Neuronal stem cell (in vitro differentiated cells): ENCODE results near the gene ABCA13.

Experiments used
- DNase-seq: peaks from one replicate; pipeline ENCODE4 v3.0.0-alpha.2; 2013; ENCODE audit warnings: low spot score
- H2AFZ ChIP-seq: one replicate; pipeline ENCODE4 v1.6.1; 2013; ENCODE audit warnings: mild to moderate bottlenecking, low read length, inconsistent platforms
- H2AK5ac ChIP-seq: 2 replicates; pipeline ENCODE4 v1.6.1; 2013; ENCODE audit warnings: low read depth, mild to moderate bottlenecking, inconsistent platforms, low read length, moderate library complexity, mixed read lengths
- H2BK120ac ChIP-seq: 2 replicates; pipeline ENCODE4 v1.6.1; 2013; ENCODE audit warnings: low read depth, mild to moderate bottlenecking, inconsistent platforms, low read length, moderate library complexity, mixed read lengths
- H2BK12ac ChIP-seq: one replicate; pipeline ENCODE4 v1.6.1; 2013; ENCODE audit warnings: low read length, inconsistent platforms
- H2BK15ac ChIP-seq: 2 replicates; pipeline ENCODE4 v1.6.1; 2013; ENCODE audit warnings: mild to moderate bottlenecking, low read length, inconsistent platforms, mixed read lengths
- H2BK5ac ChIP-seq: one replicate; pipeline ENCODE4 v1.6.1; 2013; ENCODE audit warnings: inconsistent platforms, mild to moderate bottlenecking, low read length, moderate library complexity
- H3K14ac ChIP-seq: one replicate; pipeline ENCODE4 v1.6.1; 2013; ENCODE audit warnings: low read length, inconsistent platforms
- H3K18ac ChIP-seq: 2 replicates; pipeline ENCODE4 v1.6.1; 2013; ENCODE audit warnings: low read length, inconsistent platforms
- H3K23ac ChIP-seq: 2 replicates; pipeline ENCODE4 v1.6.1; 2013; ENCODE audit warnings: low read depth, mild to moderate bottlenecking, mixed read lengths, low read length, inconsistent platforms; ENCODE audit not compliant: poor library complexity
- H3K27ac ChIP-seq: replicated peaks from 3 replicates; pipeline ENCODE4 v1.5.1; 2013; ENCODE audit warnings: low read length, inconsistent platforms
- H3K27me3 ChIP-seq, 3 experiments: 2 replicates each; pipeline ENCODE4 v1.6.1; 2013; ENCODE audit warnings: low read length in 3 of 3, mild to moderate bottlenecking in 2 of 3, inconsistent platforms in 1 of 3, low read depth in 1 of 3, mixed read lengths in 1 of 3, moderate library complexity in 1 of 3; ENCODE audit not compliant: control insufficient read depth in 3 of 3, insufficient read depth in 3 of 3
- H3K36me3 ChIP-seq, 2 donors: replicated peaks in 1 of 2; 2 replicates each; pipeline ENCODE4 v1.6.1; 2013; ENCODE audit warnings: low read length in 2 of 2; ENCODE audit not compliant: control insufficient read depth in 2 of 2, insufficient read depth in 2 of 2
- H3K4ac ChIP-seq: 2 replicates; pipeline ENCODE4 v1.6.1; 2013; ENCODE audit warnings: inconsistent platforms, mild to moderate bottlenecking, low read length, moderate library complexity
- H3K4me1 ChIP-seq, 2 donors: 1 replicate in 1 of 2; 2 replicates in 1 of 2; pipeline ENCODE4 v1.6.1; 2013; ENCODE audit warnings: low read length in 2 of 2, low read depth in 1 of 2; ENCODE audit not compliant: control insufficient read depth in 2 of 2, insufficient read depth in 1 of 2
- H3K4me2 ChIP-seq: one replicate; pipeline ENCODE4 v1.6.1; 2013; ENCODE audit warnings: mild to moderate bottlenecking, low read length, inconsistent platforms; ENCODE audit not compliant: insufficient read depth, poor library complexity, severe bottlenecking
- H3K4me3 ChIP-seq, 2 donors: 2 replicates each; pipeline ENCODE4 v1.5.1; 2013; ENCODE audit warnings: low read length in 2 of 2, mild to moderate bottlenecking in 2 of 2, inconsistent platforms in 1 of 2, moderate library complexity in 1 of 2
- H3K79me1 ChIP-seq: one replicate; pipeline ENCODE4 v1.6.1; 2013; ENCODE audit warnings: low read depth, mild to moderate bottlenecking, inconsistent platforms, low read length, moderate library complexity
- H3K9ac ChIP-seq: one replicate; pipeline ENCODE4 v1.6.1; 2013; ENCODE audit warnings: mild to moderate bottlenecking, low read depth, low read length, inconsistent platforms; ENCODE audit not compliant: poor library complexity
- H3K9me3 ChIP-seq, 2 donors: replicated peaks in 1 of 2; 2 replicates each; pipeline versions ENCODE3 to v1.6.1; 2013; ENCODE audit warnings: low read length in 2 of 2, mild to moderate bottlenecking in 2 of 2, inconsistent platforms in 1 of 2, low read depth in 1 of 2, mixed read lengths in 1 of 2, moderate library complexity in 1 of 2; ENCODE audit not compliant: control insufficient read depth in 2 of 2, insufficient read depth in 1 of 2
- H4K8ac ChIP-seq: one replicate; pipeline ENCODE4 v1.6.1; 2013; ENCODE audit warnings: low read depth, mild to moderate bottlenecking, inconsistent platforms, low read length, moderate library complexity
- H4K91ac ChIP-seq: one replicate; pipeline ENCODE4 v1.6.1; 2013; ENCODE audit warnings: low read length, low read depth, mild to moderate bottlenecking, inconsistent platforms; ENCODE audit not compliant: poor library complexity
- WGBS, 2 donors: extraction: QIAGEN DNeasy Blood & Tissue Kit; methylation state at CpG; one replicate each; pipeline ENCODE4 v1.1.7; 2013; ENCODE audit warnings: missing lambda C conversion rate in 2 of 2, mixed read lengths in 1 of 2; ENCODE audit not compliant: insufficient read length in 2 of 2, insufficient replicate concordance in 1 of 2; ENCODE audit errors: extremely low coverage in 2 of 2; 5-methylcytosine and 5-hydroxymethylcytosine counted together

Gene ABCA13

GRCh38 chr7:48595756-48596155 is 424.5 kb downstream of the ABCA13 start:
- H2BK120ac ChIP-seq = no peak overlapping the region
- H2BK5ac ChIP-seq = no peak overlapping the region
- no peaks in the 10 kb centered on the region for H3K36me3 ChIP-seq
- no peak overlapping the region for H3K27ac ChIP-seq
- no peak overlapping the region for H2AK5ac ChIP-seq
- no peak overlapping the region for H3K14ac ChIP-seq
- no peak for DNase-seq
- H3K4me1 ChIP-seq = no peaks in the 10 kb centered on the region
- no peak overlapping the region for H3K4me2 ChIP-seq
- H3K9ac ChIP-seq = no peak overlapping the region
- H3K27me3 ChIP-seq = no peaks in the 10 kb centered on the region
- H3K23ac ChIP-seq = no peak overlapping the region
- H3K79me1 ChIP-seq = no peaks in the 10 kb centered on the region
- H4K8ac ChIP-seq = no peak overlapping the region
- H3K18ac ChIP-seq = no peak overlapping the region
- H3K4ac ChIP-seq = no peak overlapping the region
- no peak overlapping the region for H3K4me3 ChIP-seq
- H2BK12ac ChIP-seq = no peak overlapping the region
- no CpG with 5 or more reads among the region's 5 CpGs for WGBS, 2 donors
- H4K91ac ChIP-seq = no peak overlapping the region
- no peak overlapping the region for H2AFZ ChIP-seq
- H2BK15ac ChIP-seq = no peak overlapping the region
- H3K9me3 ChIP-seq = no peaks in the 10 kb centered on the region

- no peaks in the 10 kb centered on the region for H3K27me3 ChIP-seq
- no peak overlapping the region for H3K9ac ChIP-seq
- H3K18ac ChIP-seq = no peak overlapping the region
- no peak overlapping the region for H3K4ac ChIP-seq
- H3K14ac ChIP-seq = no peak overlapping the region
- H3K4me1 ChIP-seq = no peaks in the 10 kb centered on the region
- H3K36me3 ChIP-seq = no peaks in the 10 kb centered on the region
- H4K8ac ChIP-seq = no peak overlapping the region
- no peaks in the 10 kb centered on the region for H3K79me1 ChIP-seq
- no CpG with 5 or more reads among the region's 2 CpGs for WGBS, 2 donors
- H3K9me3 ChIP-seq = no peaks in the 10 kb centered on the region
- H3K27ac ChIP-seq = no peak overlapping the region
- H2AK5ac ChIP-seq = no peak overlapping the region
- no peak overlapping the region for H3K4me2 ChIP-seq
- H3K4me3 ChIP-seq = no peak overlapping the region
- no peak overlapping the region for H3K23ac ChIP-seq
- H2AFZ ChIP-seq = no peak overlapping the region
- H2BK12ac ChIP-seq = no peak overlapping the region
- H2BK120ac ChIP-seq = no peak overlapping the region
- no peak overlapping the region for H2BK15ac ChIP-seq
- no peak overlapping the region for H2BK5ac ChIP-seq
- DNase-seq = no peak
- H4K91ac ChIP-seq = no peak overlapping the region
Measured at GRCh38 chr7:48610705-48611104, 439.4 kb downstream of the ABCA13 start.

GRCh38 chr7:48611993-48612392 is 440.7 kb downstream of the ABCA13 start:
- Histone ChIP-seq H3K79me1 (no peaks in the 10 kb centered on the region), H3K9me3 (no peaks in the 10 kb centered on the region), H4K91ac (no peak overlapping the region), H3K4me2 (no peak overlapping the region), H2BK5ac (no peak overlapping the region), H2BK12ac (no peak overlapping the region), H2AFZ (no peak overlapping the region), H2BK15ac (no peak overlapping the region), H3K18ac (no peak overlapping the region), H2BK120ac (no peak overlapping the region), H4K8ac (no peak overlapping the region), H3K4me3 (no peak overlapping the region), H2AK5ac (no peak overlapping the region), H3K27ac (no peak overlapping the region), H3K27me3 (no peaks in the 10 kb centered on the region), H3K23ac (no peak overlapping the region), H3K9ac (no peak overlapping the region), H3K14ac (no peak overlapping the region), H3K36me3 (no peaks in the 10 kb centered on the region), H3K4ac (no peak overlapping the region), H3K4me1 (no peaks in the 10 kb centered on the region)
- no CpG with 5 or more reads among the region's 3 CpGs for WGBS, 2 donors
- no peak for DNase-seq

GRCh38 chr7:48617508-48617907 is 446.2 kb downstream of the ABCA13 start:
- H3K23ac ChIP-seq = no peak overlapping the region
- DNase-seq = no peak
- H2BK120ac ChIP-seq = no peak overlapping the region
- no peak overlapping the region for H3K4ac ChIP-seq
- H2BK15ac ChIP-seq = no peak overlapping the region
- H3K79me1 ChIP-seq = no peaks in the 10 kb centered on the region
- WGBS, 2 donors = no CpG with 5 or more reads among the region's 7 CpGs
- no peak overlapping the region for H3K4me2 ChIP-seq
- no peak overlapping the region for H2BK12ac ChIP-seq
- no peaks in the 10 kb centered on the region for H3K4me1 ChIP-seq
- H2AFZ ChIP-seq = no peak overlapping the region
- H3K27me3 ChIP-seq = no peaks in the 10 kb centered on the region
- no peak overlapping the region for H4K8ac ChIP-seq
- H3K36me3 ChIP-seq = no peaks in the 10 kb centered on the region
- H3K27ac ChIP-seq = no peak overlapping the region
- no peak overlapping the region for H2AK5ac ChIP-seq
- no peak overlapping the region for H2BK5ac ChIP-seq
- no peak overlapping the region for H3K14ac ChIP-seq
- H3K9me3 ChIP-seq = no peaks in the 10 kb centered on the region
- no peak overlapping the region for H4K91ac ChIP-seq
- H3K9ac ChIP-seq = no peak overlapping the region
- no peak overlapping the region for H3K4me3 ChIP-seq
- no peak overlapping the region for H3K18ac ChIP-seq
